GM23338 (cell line): Measurements from ENCODE around the gene BIRC7. TPM values are rescaled to one million over a fixed set of nuclear protein-coding genes. Genes with fewer than 3 reads are reported as not detected.

Experiments
- ATAC-seq: fragments of 200-7000 bp; cut with Tn5 transposase; 3 replicates; pipeline ENCODE4 v1.9.1; 2020
- DNase-seq: peaks from one replicate; pipeline ENCODE4 v3.0.0-alpha.2; 2015; ENCODE audit warnings: low spot score
- H2AFZ ChIP-seq: fragments of 200-600 bp; sonication (generic); 2 replicates; pipeline ENCODE4 v1.8.0; 2016; ENCODE audit warnings: antibody characterized with exemption, mild to moderate bottlenecking, moderate library complexity
- H3F3A ChIP-seq: fragments of 200-600 bp; sonication (generic); replicated peaks from 2 replicates; pipeline ENCODE4 v1.8.0; 2017; ENCODE audit warnings: antibody characterized with exemption, mixed run types, low read depth
- H3K27ac ChIP-seq: fragments of 200-600 bp; sonication (generic); 2 replicates; pipeline ENCODE4 v1.6.1; 2016; ENCODE audit warnings: low read depth
- H3K27me3 ChIP-seq: fragments of 200-600 bp; sonication (generic); 2 replicates; pipeline ENCODE4 v1.8.0; 2016; ENCODE audit warnings: mild to moderate bottlenecking, mixed run types, moderate library complexity; ENCODE audit not compliant: insufficient read depth
- H3K36me3 ChIP-seq: fragments of 200-600 bp; sonication (generic); 2 replicates; pipeline ENCODE4 v1.8.0; 2016; ENCODE audit warnings: mild to moderate bottlenecking; ENCODE audit not compliant: insufficient read depth
- H3K4me1 ChIP-seq: fragments of 200-600 bp; sonication (generic); 2 replicates; pipeline ENCODE4 v1.8.0; 2016; ENCODE audit warnings: mild to moderate bottlenecking, moderate library complexity; ENCODE audit not compliant: insufficient read depth
- H3K4me2 ChIP-seq: fragments of 200-600 bp; sonication (generic); 2 replicates; pipeline ENCODE4 v1.7.1; 2017; ENCODE audit warnings: mixed run types
- H3K4me3 ChIP-seq: fragments of 200-600 bp; sonication (generic); 2 replicates; pipeline ENCODE4 v1.6.1; 2016; ENCODE audit warnings: mixed run types
- H3K79me2 ChIP-seq: fragments of 200-600 bp; sonication (generic); replicated peaks from 2 replicates; pipeline ENCODE4 v1.8.0; 2017; ENCODE audit warnings: mild to moderate bottlenecking; ENCODE audit not compliant: insufficient read depth
- H3K9me2 ChIP-seq: fragments of 200-600 bp; sonication (generic); 2 replicates; pipeline ENCODE4 v1.8.0; 2017; ENCODE audit not compliant: insufficient read depth
- H4K20me1 ChIP-seq: fragments of 200-600 bp; sonication (generic); replicated peaks from 2 replicates; pipeline ENCODE4 v1.8.0; 2017; ENCODE audit warnings: mild to moderate bottlenecking; ENCODE audit not compliant: insufficient read depth
- H3K27ac Mint-ChIP-seq: 2 replicates; pipeline ENCODE4 v1.8.0; 2020; ENCODE audit warnings: inconsistent platforms, mild to moderate bottlenecking, moderate library complexity, mixed read lengths
- H3K27me3 Mint-ChIP-seq: 3 replicates; pipeline ENCODE4 v1.8.0; 2022; ENCODE audit warnings: low read depth, mild to moderate bottlenecking, moderate library complexity, mixed read lengths, inconsistent platforms; ENCODE audit not compliant: insufficient read depth, poor library complexity
- H3K36me3 Mint-ChIP-seq: 3 replicates; pipeline ENCODE4 v1.8.0; 2021; ENCODE audit warnings: low read depth, mild to moderate bottlenecking, inconsistent platforms, moderate library complexity, mixed read lengths
- H3K4me1 Mint-ChIP-seq: 3 replicates; pipeline ENCODE4 v1.8.0; 2020; ENCODE audit warnings: mild to moderate bottlenecking, inconsistent platforms, mixed read lengths
- H3K4me3 Mint-ChIP-seq: 3 replicates; pipeline ENCODE4 v1.8.0; 2021; ENCODE audit warnings: moderate library complexity, mild to moderate bottlenecking, inconsistent platforms, mixed read lengths
- H3K9me3 Mint-ChIP-seq: 3 replicates; pipeline ENCODE4 v1.8.0; 2020; ENCODE audit warnings: moderate library complexity, mild to moderate bottlenecking, inconsistent platforms, mixed read lengths
- CREB1 ChIP-seq: fragments of 250-450 bp; sonication (Bioruptor Pico); IDR thresholded peaks from 2 replicates; pipeline ENCODE4 v1.5.0; 2020; ENCODE audit warnings: low read depth, mild to moderate bottlenecking, moderate library complexity
- EZH2 ChIP-seq: fragments of 200-600 bp; sonication (generic); IDR thresholded peaks from one replicate; pipeline ENCODE4 v1.8.0; 2017; ENCODE audit warnings: antibody characterized with exemption, mild to moderate bottlenecking, low read depth; ENCODE audit not compliant: unreplicated experiment
- EZH2phosphoT487 ChIP-seq: fragments of 200-600 bp; sonication (generic); IDR thresholded peaks from one replicate; pipeline ENCODE4 v1.8.1; 2018; ENCODE audit warnings: antibody characterized with exemption; ENCODE audit not compliant: unreplicated experiment
- JUNB ChIP-seq: IDR thresholded peaks from one replicate; pipeline ENCODE4 v1.6.1; 2016; ENCODE audit warnings: antibody characterized with exemption; ENCODE audit not compliant: unreplicated experiment
- NANOG ChIP-seq: IDR thresholded peaks from 2 replicates; pipeline ENCODE4 v1.6.1; 2016; ENCODE audit warnings: antibody characterized with exemption, borderline replicate concordance
- STAT1 ChIP-seq: IDR thresholded peaks from one replicate; pipeline ENCODE4 v1.6.1; 2016; ENCODE audit warnings: antibody characterized with exemption; ENCODE audit not compliant: unreplicated experiment
- ZNF114 ChIP-seq: fragments of 250-450 bp; sonication (Bioruptor Pico); IDR thresholded peaks from 2 replicates; pipeline ENCODE4 v1.5.0; 2020; ENCODE audit warnings: mild to moderate bottlenecking, moderate library complexity
- ZNF331 ChIP-seq: fragments of 250-450 bp; sonication (Bioruptor Pico); IDR thresholded peaks from 2 replicates; pipeline ENCODE4 v1.5.0; 2020; ENCODE audit warnings: low read depth, mild to moderate bottlenecking, moderate library complexity
- polyA plus RNA-seq: library from polyadenylated mRNA; unstranded; fragments of >200 nt; fragmentation: Nextera tagmentation; extraction: Ambion mirVana; gene quantifications from 2 replicates; pipeline ENCODE4 v1.2.1, GENCODE V29; 2016
- total RNA-seq: library from RNA; depleted of rRNA; stranded (reverse); fragments of >200 nt; shearing (Covaris generic); gene quantifications from 2 replicates; pipeline ENCODE4 v1.2.3, GENCODE V29; 2014
- TF ChIP-seq, protein P1 (sequence below): IDR thresholded peaks from one replicate; pipeline ENCODE4 v1.6.1; 2018; ENCODE audit warnings: antibody characterized with exemption; ENCODE audit not compliant: unreplicated experiment
- TF ChIP-seq, protein P2 (sequence below): fragments of 250-450 bp; sonication (Bioruptor Pico); IDR thresholded peaks from 2 replicates; pipeline ENCODE4 v1.5.0; 2020; ENCODE audit warnings: mild to moderate bottlenecking, moderate library complexity
- TF ChIP-seq, protein P3 (sequence below), 2 experiments: fragments of 200-600 bp in 1 of 2; sonication (generic) in 1 of 2; conservative IDR thresholded peaks; 2 replicates each; pipeline versions ENCODE4 v1.5.1 to v1.6.1; 2016 to 2017; ENCODE audit warnings: antibody characterized with exemption in 2 of 2, low read depth in 2 of 2, mild to moderate bottlenecking in 2 of 2, moderate library complexity in 1 of 2

Gene BIRC7
- total and polyA plus RNA-seq, 2 experiments from 2014 or later, result 0.16 to 0.24 TPM

DNA sequence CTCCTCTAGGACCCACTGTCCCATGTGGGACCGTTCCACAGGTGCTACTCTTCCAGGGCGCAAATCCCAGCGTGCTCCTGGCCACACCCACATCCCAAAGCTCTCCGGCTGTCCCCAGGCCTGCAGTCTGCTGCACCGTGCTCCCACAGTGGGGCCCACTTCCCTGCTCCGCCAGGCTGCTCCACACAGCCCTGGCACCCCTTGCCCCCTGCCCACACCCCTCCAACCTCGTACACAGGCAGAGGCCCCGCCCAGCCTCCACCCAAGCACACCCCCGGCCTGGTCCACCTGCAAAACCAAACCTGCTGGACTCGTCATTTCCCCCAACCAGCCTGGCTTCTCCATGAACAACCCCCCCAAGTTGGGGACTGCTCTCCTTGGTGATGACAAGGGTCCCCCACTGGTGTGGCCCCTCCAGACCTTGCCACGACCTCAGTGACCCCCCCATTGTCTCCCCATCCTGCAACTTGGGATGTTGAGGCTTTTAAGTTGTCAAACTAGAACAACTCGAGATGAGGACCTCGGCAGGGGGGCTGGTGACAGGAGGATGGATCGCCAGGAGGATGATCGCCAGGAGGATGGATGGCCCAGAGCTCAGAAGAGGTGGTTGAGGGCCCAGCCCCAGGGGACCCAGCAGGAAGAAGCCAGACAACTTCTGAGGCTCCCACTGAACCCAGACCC lies 46.9 kb upstream of the BIRC7 start:
- H3K9me3 Mint-ChIP-seq, result no peaks in the 10 kb centered on the region; the same call in 2 of the 3 replicates
- TF ChIP-seq EZH2phosphoT487 (no peak), ZNF114 (CRISPR knock-in tag) (no peak), JUNB (no peak), CREB1 (CRISPR knock-in tag) (no peak), STAT1 (no peak), ZNF331 (CRISPR knock-in tag) (no peak), EZH2 (no peak), NANOG (no peak)
- TF ChIP-seq, protein P1, sequence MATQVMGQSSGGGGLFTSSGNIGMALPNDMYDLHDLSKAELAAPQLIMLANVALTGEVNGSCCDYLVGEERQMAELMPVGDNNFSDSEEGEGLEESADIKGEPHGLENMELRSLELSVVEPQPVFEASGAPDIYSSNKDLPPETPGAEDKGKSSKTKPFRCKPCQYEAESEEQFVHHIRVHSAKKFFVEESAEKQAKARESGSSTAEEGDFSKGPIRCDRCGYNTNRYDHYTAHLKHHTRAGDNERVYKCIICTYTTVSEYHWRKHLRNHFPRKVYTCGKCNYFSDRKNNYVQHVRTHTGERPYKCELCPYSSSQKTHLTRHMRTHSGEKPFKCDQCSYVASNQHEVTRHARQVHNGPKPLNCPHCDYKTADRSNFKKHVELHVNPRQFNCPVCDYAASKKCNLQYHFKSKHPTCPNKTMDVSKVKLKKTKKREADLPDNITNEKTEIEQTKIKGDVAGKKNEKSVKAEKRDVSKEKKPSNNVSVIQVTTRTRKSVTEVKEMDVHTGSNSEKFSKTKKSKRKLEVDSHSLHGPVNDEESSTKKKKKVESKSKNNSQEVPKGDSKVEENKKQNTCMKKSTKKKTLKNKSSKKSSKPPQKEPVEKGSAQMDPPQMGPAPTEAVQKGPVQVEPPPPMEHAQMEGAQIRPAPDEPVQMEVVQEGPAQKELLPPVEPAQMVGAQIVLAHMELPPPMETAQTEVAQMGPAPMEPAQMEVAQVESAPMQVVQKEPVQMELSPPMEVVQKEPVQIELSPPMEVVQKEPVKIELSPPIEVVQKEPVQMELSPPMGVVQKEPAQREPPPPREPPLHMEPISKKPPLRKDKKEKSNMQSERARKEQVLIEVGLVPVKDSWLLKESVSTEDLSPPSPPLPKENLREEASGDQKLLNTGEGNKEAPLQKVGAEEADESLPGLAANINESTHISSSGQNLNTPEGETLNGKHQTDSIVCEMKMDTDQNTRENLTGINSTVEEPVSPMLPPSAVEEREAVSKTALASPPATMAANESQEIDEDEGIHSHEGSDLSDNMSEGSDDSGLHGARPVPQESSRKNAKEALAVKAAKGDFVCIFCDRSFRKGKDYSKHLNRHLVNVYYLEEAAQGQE, result no peak
- TF ChIP-seq, protein P2, sequence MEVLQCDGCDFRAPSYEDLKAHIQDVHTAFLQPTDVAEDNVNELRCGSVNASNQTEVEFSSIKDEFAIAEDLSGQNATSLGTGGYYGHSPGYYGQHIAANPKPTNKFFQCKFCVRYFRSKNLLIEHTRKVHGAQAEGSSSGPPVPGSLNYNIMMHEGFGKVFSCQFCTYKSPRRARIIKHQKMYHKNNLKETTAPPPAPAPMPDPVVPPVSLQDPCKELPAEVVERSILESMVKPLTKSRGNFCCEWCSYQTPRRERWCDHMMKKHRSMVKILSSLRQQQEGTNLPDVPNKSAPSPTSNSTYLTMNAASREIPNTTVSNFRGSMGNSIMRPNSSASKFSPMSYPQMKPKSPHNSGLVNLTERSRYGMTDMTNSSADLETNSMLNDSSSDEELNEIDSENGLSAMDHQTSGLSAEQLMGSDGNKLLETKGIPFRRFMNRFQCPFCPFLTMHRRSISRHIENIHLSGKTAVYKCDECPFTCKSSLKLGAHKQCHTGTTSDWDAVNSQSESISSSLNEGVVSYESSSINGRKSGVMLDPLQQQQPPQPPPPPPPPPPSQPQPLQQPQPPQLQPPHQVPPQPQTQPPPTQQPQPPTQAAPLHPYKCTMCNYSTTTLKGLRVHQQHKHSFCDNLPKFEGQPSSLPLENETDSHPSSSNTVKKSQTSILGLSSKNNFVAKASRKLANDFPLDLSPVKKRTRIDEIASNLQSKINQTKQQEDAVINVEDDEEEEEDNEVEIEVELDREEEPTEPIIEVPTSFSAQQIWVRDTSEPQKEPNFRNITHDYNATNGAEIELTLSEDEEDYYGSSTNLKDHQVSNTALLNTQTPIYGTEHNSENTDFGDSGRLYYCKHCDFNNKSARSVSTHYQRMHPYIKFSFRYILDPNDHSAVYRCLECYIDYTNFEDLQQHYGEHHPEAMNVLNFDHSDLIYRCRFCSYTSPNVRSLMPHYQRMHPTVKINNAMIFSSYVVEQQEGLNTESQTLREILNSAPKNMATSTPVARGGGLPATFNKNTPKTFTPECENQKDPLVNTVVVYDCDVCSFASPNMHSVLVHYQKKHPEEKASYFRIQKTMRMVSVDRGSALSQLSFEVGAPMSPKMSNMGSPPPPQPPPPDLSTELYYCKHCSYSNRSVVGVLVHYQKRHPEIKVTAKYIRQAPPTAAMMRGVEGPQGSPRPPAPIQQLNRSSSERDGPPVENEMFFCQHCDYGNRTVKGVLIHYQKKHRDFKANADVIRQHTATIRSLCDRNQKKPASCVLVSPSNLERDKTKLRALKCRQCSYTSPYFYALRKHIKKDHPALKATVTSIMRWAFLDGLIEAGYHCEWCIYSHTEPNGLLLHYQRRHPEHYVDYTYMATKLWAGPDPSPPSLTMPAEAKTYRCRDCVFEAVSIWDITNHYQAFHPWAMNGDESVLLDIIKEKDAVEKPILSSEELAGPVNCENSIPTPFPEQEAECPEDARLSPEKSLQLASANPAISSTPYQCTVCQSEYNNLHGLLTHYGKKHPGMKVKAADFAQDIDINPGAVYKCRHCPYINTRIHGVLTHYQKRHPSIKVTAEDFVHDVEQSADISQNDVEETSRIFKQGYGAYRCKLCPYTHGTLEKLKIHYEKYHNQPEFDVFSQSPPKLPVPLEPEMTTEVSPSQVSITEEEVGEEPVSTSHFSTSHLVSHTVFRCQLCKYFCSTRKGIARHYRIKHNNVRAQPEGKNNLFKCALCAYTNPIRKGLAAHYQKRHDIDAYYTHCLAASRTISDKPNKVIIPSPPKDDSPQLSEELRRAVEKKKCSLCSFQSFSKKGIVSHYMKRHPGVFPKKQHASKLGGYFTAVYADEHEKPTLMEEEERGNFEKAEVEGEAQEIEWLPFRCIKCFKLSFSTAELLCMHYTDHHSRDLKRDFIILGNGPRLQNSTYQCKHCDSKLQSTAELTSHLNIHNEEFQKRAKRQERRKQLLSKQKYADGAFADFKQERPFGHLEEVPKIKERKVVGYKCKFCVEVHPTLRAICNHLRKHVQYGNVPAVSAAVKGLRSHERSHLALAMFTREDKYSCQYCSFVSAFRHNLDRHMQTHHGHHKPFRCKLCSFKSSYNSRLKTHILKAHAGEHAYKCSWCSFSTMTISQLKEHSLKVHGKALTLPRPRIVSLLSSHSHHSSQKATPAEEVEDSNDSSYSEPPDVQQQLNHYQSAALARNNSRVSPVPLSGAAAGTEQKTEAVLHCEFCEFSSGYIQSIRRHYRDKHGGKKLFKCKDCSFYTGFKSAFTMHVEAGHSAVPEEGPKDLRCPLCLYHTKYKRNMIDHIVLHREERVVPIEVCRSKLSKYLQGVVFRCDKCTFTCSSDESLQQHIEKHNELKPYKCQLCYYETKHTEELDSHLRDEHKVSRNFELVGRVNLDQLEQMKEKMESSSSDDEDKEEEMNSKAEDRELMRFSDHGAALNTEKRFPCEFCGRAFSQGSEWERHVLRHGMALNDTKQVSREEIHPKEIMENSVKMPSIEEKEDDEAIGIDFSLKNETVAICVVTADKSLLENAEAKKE (CRISPR knock-in tag), result no peak
- TF ChIP-seq, protein P3, sequence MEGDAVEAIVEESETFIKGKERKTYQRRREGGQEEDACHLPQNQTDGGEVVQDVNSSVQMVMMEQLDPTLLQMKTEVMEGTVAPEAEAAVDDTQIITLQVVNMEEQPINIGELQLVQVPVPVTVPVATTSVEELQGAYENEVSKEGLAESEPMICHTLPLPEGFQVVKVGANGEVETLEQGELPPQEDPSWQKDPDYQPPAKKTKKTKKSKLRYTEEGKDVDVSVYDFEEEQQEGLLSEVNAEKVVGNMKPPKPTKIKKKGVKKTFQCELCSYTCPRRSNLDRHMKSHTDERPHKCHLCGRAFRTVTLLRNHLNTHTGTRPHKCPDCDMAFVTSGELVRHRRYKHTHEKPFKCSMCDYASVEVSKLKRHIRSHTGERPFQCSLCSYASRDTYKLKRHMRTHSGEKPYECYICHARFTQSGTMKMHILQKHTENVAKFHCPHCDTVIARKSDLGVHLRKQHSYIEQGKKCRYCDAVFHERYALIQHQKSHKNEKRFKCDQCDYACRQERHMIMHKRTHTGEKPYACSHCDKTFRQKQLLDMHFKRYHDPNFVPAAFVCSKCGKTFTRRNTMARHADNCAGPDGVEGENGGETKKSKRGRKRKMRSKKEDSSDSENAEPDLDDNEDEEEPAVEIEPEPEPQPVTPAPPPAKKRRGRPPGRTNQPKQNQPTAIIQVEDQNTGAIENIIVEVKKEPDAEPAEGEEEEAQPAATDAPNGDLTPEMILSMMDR (conservative IDR thresholded peaks at IDR 0.05; ENCODE audit: low read depth in 2 of 2), result no peak
- H3K27ac ChIP-seq, result no peak overlapping the region
- peaks cover 14% of the 10 kb centered on the region for H3F3A ChIP-seq
- ATAC-seq (no peak), DNase-seq (no peak)
- H3K4me2 ChIP-seq, result no peak overlapping the region
- no peaks in the 10 kb centered on the region for H3K4me1 ChIP-seq
- no peak overlapping the region for H3K4me3 ChIP-seq
- H3K27me3 Mint-ChIP-seq, result peaks cover 44% of the 10 kb centered on the region
- H3K36me3 Mint-ChIP-seq, result no peaks in the 10 kb centered on the region
- no peaks in the 10 kb centered on the region for H3K27me3 ChIP-seq
- no peak overlapping the region for H3K4me3 Mint-ChIP-seq
- H3K4me1 Mint-ChIP-seq, result no peaks in the 10 kb centered on the region; the same call in 2 of the 3 replicates
- no peaks in the 10 kb centered on the region for H3K79me2 ChIP-seq
- no peaks in the 10 kb centered on the region for H3K36me3 ChIP-seq
- no peak overlapping the region for H3K27ac Mint-ChIP-seq
- no peaks in the 10 kb centered on the region for H3K9me2 ChIP-seq
- H2AFZ ChIP-seq, result no peak overlapping the region
- H4K20me1 ChIP-seq, result peaks cover 6% of the 10 kb centered on the region; the same call in 1 of the 2 replicates
